Central memory CD4-positive, alpha-beta T cell (primary cell): Measurements from ENCODE around the gene TARP.

Experiments
- DNase-seq: peaks from one replicate; pipeline ENCODE4 v3.0.0; 2022

TARP gene

DNA sequence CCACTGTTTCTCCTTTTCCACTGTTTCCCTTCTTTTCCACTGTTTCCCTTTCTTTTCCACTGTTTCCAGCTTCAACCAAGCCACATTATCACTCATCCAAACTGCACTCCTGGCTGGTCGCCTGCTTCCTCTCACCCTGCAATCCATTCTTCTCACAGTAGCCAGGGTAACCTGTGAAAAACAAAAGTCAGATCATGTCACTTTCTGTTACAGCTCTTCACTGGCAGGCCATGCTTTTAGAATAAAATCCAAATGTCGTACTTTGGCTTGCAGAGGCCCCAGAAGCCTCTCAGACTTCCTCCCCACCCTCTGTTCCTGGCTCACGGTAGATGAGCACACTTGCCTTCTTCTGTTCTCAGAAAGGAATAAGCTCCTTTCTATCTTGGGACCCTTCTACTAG, 61.5 kb downstream of the TARP start:
- DNase-seq = no peak

DNA sequence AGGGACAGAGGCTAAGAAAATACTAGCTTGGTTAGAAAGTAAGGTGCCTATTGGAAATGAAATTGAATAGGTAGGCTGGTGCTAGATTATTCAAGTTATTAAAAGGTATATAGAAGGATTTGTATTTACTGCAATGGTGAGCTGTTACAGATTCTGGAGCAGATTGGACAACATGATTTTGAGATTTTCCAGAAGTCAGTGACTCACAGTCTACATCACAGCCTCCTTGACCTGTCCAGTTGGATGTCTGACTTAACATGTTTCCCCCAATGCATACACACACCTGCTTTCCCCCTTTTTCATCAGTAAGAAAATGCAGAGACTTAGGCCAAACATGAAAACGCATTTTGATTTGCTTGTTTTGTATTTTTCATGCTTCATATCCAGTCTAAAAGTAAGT, 62.0 kb downstream of the TARP start:
- no peak for DNase-seq
